A673 (cell line): ENCODE measurements around the gene DLG5. TPM values are rescaled to one million over a fixed set of nuclear protein-coding genes. Genes with fewer than 3 reads are reported as not detected.

Experiments used
- BruUV-seq: library from RNA; stranded (reverse); fragments of 400-500 nt; replicated peaks from 2 replicates; lab custom pipeline; 2021; lab: Mats Ljungman, UMichigan
- CTCF ChIA-PET: fragments of 300-600 bp; sonication (Branson Sonifier 250); formaldehyde crosslinking; loops from one replicate; lab custom pipeline; 2022; ENCODE audit warnings: antibody characterized with exemption; lab: Charles Lee
- POLR2A ChIA-PET: fragments of 300-600 bp; sonication (Branson Sonifier 250); formaldehyde crosslinking; loops from one replicate; lab custom pipeline; 2022; ENCODE audit warnings: antibody characterized with exemption; ENCODE audit not compliant: low non-redundant PET; lab: Charles Lee
- DNase-seq: peaks from one replicate; pipeline ENCODE4 v3.0.0-alpha.2; 2015; ENCODE audit warnings: low spot score
- H3K27ac ChIP-seq: fragments of 200-600 bp; sonication (generic); 2 replicates; pipeline ENCODE4 v1.5.1; 2016; ENCODE audit warnings: mixed run types, low read depth, mild to moderate bottlenecking, mixed read lengths, antibody characterized with exemption, low read length; ENCODE audit not compliant: poor library complexity, severe bottlenecking
- H3K27me3 ChIP-seq: fragments of 200-600 bp; sonication (generic); replicated peaks from 2 replicates; pipeline ENCODE4 v1.6.1; 2017; ENCODE audit warnings: mixed run types, low read depth, mild to moderate bottlenecking, mixed read lengths, antibody characterized with exemption, low read length; ENCODE audit not compliant: insufficient read depth, poor library complexity
- H3K36me3 ChIP-seq: fragments of 200-600 bp; sonication (generic); 2 replicates; pipeline ENCODE4 v1.6.1; 2016; ENCODE audit warnings: mixed run types, mild to moderate bottlenecking, mixed read lengths, antibody characterized with exemption, low read length; ENCODE audit not compliant: insufficient read depth, poor library complexity, severe bottlenecking
- H3K4me1 ChIP-seq: fragments of 200-600 bp; sonication (generic); 2 replicates; pipeline ENCODE4 v1.6.1; 2017; ENCODE audit warnings: mixed run types, mild to moderate bottlenecking, mixed read lengths, antibody characterized with exemption, low read length; ENCODE audit not compliant: insufficient read depth, poor library complexity, severe bottlenecking
- H3K4me3 ChIP-seq: fragments of 200-600 bp; sonication (generic); 2 replicates; pipeline ENCODE4 v1.5.1; 2016; ENCODE audit warnings: low read depth, mixed run types, mild to moderate bottlenecking, mixed read lengths, low read length; ENCODE audit not compliant: poor library complexity, severe bottlenecking
- H3K9me3 ChIP-seq: fragments of 200-600 bp; sonication (generic); 2 replicates; pipeline ENCODE4 v1.6.1; 2016; ENCODE audit warnings: mixed run types, low read depth, mild to moderate bottlenecking, mixed read lengths, antibody characterized with exemption, low read length; ENCODE audit not compliant: poor library complexity, severe bottlenecking
- CTCF ChIP-seq: fragments of 300-800, 200-600 bp; sonication (generic); conservative IDR thresholded peaks from 2 replicates; pipeline ENCODE4 v1.5.1; 2017; ENCODE audit warnings: low read depth, mild to moderate bottlenecking, antibody characterized with exemption, low read length, moderate library complexity, mixed read lengths
- EZH2 ChIP-seq: fragments of 200-600 bp; sonication (generic); IDR thresholded peaks from 2 replicates; pipeline ENCODE4 v1.6.1; 2017; ENCODE audit warnings: borderline replicate concordance, low read depth, mild to moderate bottlenecking, mixed read lengths, antibody characterized with exemption, low read length; ENCODE audit not compliant: poor library complexity, severe bottlenecking
- intact Hi-C: fragments of 100-400 bp; cut with micrococcal nuclease; formaldehyde crosslinking; loops from one replicate; pipeline ENCODE4 v1.10.0; 2022; ENCODE audit not compliant: unreplicated experiment
- total RNA-seq: library from RNA; stranded (reverse); gene quantifications from 2 replicates; pipeline ENCODE4 v1.2.3, GENCODE V29; 2021

DLG5 gene
- total RNA-seq, 1 experiment from 2014 or later: 44.0 TPM

GRCh38 chr10:77812741-77813140 is 113.8 kb downstream of the DLG5 start:
- no TSS peak for BruUV-seq
- intact Hi-C loops: no loop called here
- peaks cover 28% of the 10 kb centered on the region for H3K36me3 ChIP-seq
- H3K4me3 ChIP-seq: no peak overlapping the region
- no peaks in the 10 kb centered on the region for H3K27me3 ChIP-seq
- DNase-seq: no peak
- ChIA-PET CTCF (no interaction called here), POLR2A (no interaction called here)
- TF ChIP-seq CTCF (no peak), EZH2 (no peak)
- no peaks in the 10 kb centered on the region for H3K9me3 ChIP-seq
- no peaks in the 10 kb centered on the region for H3K4me1 ChIP-seq
- H3K27ac ChIP-seq: no peak overlapping the region

- no peaks in the 10 kb centered on the region for H3K9me3 ChIP-seq
- no TSS peak for BruUV-seq
- intact Hi-C loops: no loop called here
- no peaks in the 10 kb centered on the region for H3K27me3 ChIP-seq
- H3K36me3 ChIP-seq: peaks cover 22% of the 10 kb centered on the region
- H3K4me1 ChIP-seq: no peaks in the 10 kb centered on the region
- ChIA-PET POLR2A (no interaction called here), CTCF (no interaction called here)
- H3K4me3 ChIP-seq: no peak overlapping the region
- TF ChIP-seq EZH2 (no peak), CTCF (no peak)
- DNase-seq: no peak
- H3K27ac ChIP-seq: no peak overlapping the region
These were observed 114.6 kb downstream of the DLG5 start for GRCh38 chr10:77811831-77812430.

DNA sequence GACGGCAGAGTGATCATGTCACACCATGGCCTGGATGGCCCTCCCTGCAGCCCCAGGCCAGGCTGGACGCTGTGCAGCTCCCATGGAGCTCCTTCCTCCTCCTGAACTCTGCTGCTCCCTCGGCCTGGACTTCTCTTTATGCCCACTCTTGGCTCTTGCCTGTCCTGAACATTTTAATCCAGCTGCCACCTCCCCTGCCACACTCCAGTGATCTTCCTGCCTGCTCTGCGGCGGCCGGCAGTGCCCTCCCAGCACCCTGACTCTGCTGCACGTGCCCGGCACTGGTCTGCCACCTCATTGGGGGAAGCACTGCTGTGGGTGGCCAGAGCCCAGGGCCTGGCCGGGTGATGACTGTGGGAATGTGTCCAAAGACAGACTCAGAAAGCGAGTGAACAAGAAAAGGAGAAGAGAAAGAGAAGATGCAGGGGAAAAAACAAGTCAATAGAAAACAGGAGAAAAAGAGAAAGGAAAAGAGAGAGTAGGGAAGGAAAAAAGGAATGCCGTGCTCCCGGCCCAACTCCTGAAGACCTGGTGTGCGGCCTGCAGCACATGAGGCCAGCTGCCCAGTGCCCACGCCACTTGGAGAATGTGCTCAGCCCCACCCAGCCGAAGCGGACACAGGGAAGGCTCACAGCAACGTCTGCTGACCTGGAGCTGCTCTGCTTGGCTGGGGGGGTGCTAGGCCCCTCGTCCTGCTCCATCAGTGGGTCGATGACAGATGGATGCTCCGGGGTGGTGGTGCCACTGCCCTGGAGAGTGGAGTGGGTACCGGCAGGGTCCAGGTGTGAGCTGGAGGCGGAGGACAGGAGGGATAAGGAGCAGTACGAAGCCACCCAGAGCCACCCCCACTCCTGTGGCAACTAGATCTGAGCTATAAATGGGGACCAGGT is 115.9 kb downstream of the DLG5 start:
- peaks cover 18% of the 10 kb centered on the region for H3K36me3 ChIP-seq
- BruUV-seq: no TSS peak
- CTCF ChIA-PET: no interaction called here

More for the DNA sequence above, 115.9 kb downstream of the DLG5 start:
- no peak for TF ChIP-seq CTCF
- TF ChIP-seq EZH2: no peak
- POLR2A ChIA-PET: no interaction called here
- H3K27me3 ChIP-seq: no peaks in the 10 kb centered on the region
- intact Hi-C loops: no loop called here
- no peaks in the 10 kb centered on the region for H3K9me3 ChIP-seq
- no peaks in the 10 kb centered on the region for H3K4me1 ChIP-seq
- no peak for DNase-seq
- H3K4me3 ChIP-seq: no peak overlapping the region
- H3K27ac ChIP-seq: no peak overlapping the region
